GM10847 (cell line): Measurements from ENCODE around the gene BCL2.

Experiments
- POLR2A ChIP-seq: IDR thresholded peaks from 2 replicates; pipeline ENCODE4 v1.6.1; 2011; ENCODE audit not compliant: insufficient read length; ENCODE audit errors: extremely low read depth

The BCL2 gene

GRCh38 chr18:63339920-63340484, 20.4 kb upstream of the BCL2 start:
- no peak for TF ChIP-seq POLR2A

- no peak for TF ChIP-seq POLR2A
Measured at GRCh38 chr18:63336366-63337099, 17.0 kb upstream of the BCL2 start.

GRCh38 chr18:63331105-63331504, 11.5 kb upstream of the BCL2 start:
- no peak for TF ChIP-seq POLR2A

- TF ChIP-seq POLR2A, result no peak
Measured at GRCh38 chr18:63329431-63330145, 10.0 kb upstream of the BCL2 start.

- no peak for TF ChIP-seq POLR2A
Measured at GRCh38 chr18:63326011-63326410, 6.4 kb upstream of the BCL2 start.

- TF ChIP-seq POLR2A, result no peak
Measured at GRCh38 chr18:63325086-63325686, 5.6 kb upstream of the BCL2 start.

- TF ChIP-seq POLR2A, result no peak
Measured at GRCh38 chr18:63322908-63323634, 3.5 kb upstream of the BCL2 start.

- TF ChIP-seq POLR2A, result no peak
Measured at GRCh38 chr18:63322206-63322605, 2.6 kb upstream of the BCL2 start.

- TF ChIP-seq POLR2A, result no peak
Measured at GRCh38 chr18:63321291-63321690, 1.7 kb upstream of the BCL2 start.

- no peak for TF ChIP-seq POLR2A
Measured at GRCh38 chr18:63320975-63321265, 1.4 kb upstream of the BCL2 start.

GRCh38 chr18:63320123-63320974, 780 bp upstream of the BCL2 start:
- peak; percentile 30 for TF ChIP-seq POLR2A

- TF ChIP-seq POLR2A, result no peak
Measured at GRCh38 chr18:63318889-63319382, 633 bp downstream of the BCL2 start.

GRCh38 chr18:63317982-63318888, 1.3 kb downstream of the BCL2 start:
- TF ChIP-seq POLR2A, result peak; percentile 54
